ENCODE results near the gene NSUN3. TPM values are rescaled to one million over a fixed set of nuclear protein-coding genes. Genes with fewer than 3 reads are reported as not detected.
A peak's percentile ranks its signal among the peaks of the same experiment; 100 is the strongest.

NSUN3 gene
- total and polyA plus RNA-seq, 8 donors = 2.4 to 88.8 (median 16.9) TPM

GRCh38 chr3:94061297-94061696 lies 1.6 kb upstream of the NSUN3 start:
- TF ChIP-seq POLR2A (IDR thresholded peaks at IDR 0.05) (no peak), POLR2AphosphoS5 (IDR thresholded peaks at IDR 0.05) (no peak), EP300 (IDR thresholded peaks at IDR 0.05) (no peak), CTCF (IDR thresholded peaks at IDR 0.05) (no peak)
- Histone ChIP-seq H3K36me3 (peaks cover 0 to 25% (median 17%) of the 10 kb centered on the region in 4 donors), H3K27me3 (no peaks in the 10 kb centered on the region), H3K27ac (no peak overlapping the region), H3K4me3 (no peak overlapping the region), H3K4me1 (peaks cover 7 to 37% (median 27%) of the 10 kb centered on the region in 4 donors), H3K9me3 (no peaks in the 10 kb centered on the region)
- intact Hi-C loops (cut with DNase I; ENCODE audit: low total_unique reads) = no loop called here
- WGBS, 5 donors = 96 to 99% (median 97%) methylated on average over 13 of the region's 13 CpGs
- DNase-seq = no peak

DNA sequence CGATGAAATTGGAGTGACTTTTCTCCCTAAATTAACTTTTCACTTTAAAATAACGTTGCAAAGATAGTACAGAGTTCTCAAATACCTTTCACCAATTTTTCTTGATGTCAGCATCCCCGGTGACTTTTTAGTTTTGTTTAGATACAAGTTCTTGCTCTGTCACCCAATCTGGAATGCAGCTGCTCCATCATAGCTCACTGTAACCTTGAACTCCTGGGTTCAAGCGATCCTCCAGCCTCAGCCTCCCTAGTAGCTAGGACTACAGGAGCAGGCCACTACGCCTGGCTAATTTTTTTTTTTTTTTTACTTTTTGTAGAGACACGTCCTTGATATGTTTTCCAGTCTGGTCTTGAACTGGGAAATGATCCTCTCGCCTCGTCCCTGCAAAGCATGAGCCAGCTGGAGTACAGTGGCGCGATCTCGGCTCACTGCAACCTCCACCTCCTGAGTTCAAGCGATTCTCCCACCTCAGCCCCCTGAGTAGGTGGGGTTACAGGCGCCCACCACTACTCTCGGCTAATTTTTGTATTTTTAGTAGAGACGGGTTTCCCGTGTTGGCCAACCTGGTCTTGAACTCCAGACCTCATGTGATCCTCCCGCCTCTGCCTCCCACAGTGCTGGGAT lies 747 bp downstream of the NSUN3 start:
- Histone ChIP-seq H3K4me3 (peak overlapping the region; percentile 50 to 77 (median 68)), H3K36me3 (peaks cover 0 to 37% (median 20%) of the 10 kb centered on the region in 4 donors), H3K4me1 (peaks cover 7 to 60% (median 36%) of the 10 kb centered on the region in 4 donors), H3K9me3 (no peaks in the 10 kb centered on the region), H3K27ac (peak overlapping the region; percentile 39 to 98 (median 95)), H3K27me3 (no peaks in the 10 kb centered on the region)
- peak in 1 of 2 donors; percentile 27 for DNase-seq
- 45 to 55% (median 48%) methylated on average over 17 of the region's 17 CpGs for WGBS, 5 donors
- intact Hi-C loops (cut with DNase I; ENCODE audit: low total_unique reads) = no loop called here
- TF ChIP-seq POLR2AphosphoS5 (IDR thresholded peaks at IDR 0.05) = no peak
- no peak for TF ChIP-seq CTCF (IDR thresholded peaks at IDR 0.05)
- TF ChIP-seq EP300 (IDR thresholded peaks at IDR 0.05) = no peak
- TF ChIP-seq POLR2A (IDR thresholded peaks at IDR 0.05) = no peak

GRCh38 chr3:94064243-94064860 lies 1.5 kb downstream of the NSUN3 start:
- Histone ChIP-seq H3K4me1 (peaks cover 7 to 67% (median 40%) of the 10 kb centered on the region in 4 donors), H3K27ac (peak overlapping the region in 4 of 5 donors; percentile 95 to 98 (median 96)), H3K4me3 (peak overlapping the region in 3 of 4 donors; percentile 50 to 77 (median 77)), H3K27me3 (no peaks in the 10 kb centered on the region), H3K36me3 (peaks cover 0 to 29% (median 14%) of the 10 kb centered on the region in 4 donors), H3K9me3 (no peaks in the 10 kb centered on the region)
- intact Hi-C loops (cut with DNase I; ENCODE audit: low total_unique reads) = no loop called here
- DNase-seq = no peak
- WGBS, 5 donors = 76 to 84% (median 77%) methylated on average over 6 of the region's 6 CpGs
- no peak for TF ChIP-seq CTCF (IDR thresholded peaks at IDR 0.05)
- no peak for TF ChIP-seq EP300 (IDR thresholded peaks at IDR 0.05)
- no peak for TF ChIP-seq POLR2AphosphoS5 (IDR thresholded peaks at IDR 0.05)
- TF ChIP-seq POLR2A (IDR thresholded peaks at IDR 0.05) = no peak

GRCh38 chr3:94065122-94065521 lies 2.3 kb downstream of the NSUN3 start:
- H3K36me3 ChIP-seq = peaks cover 0 to 22% (median 6%) of the 10 kb centered on the region in 4 donors
- intact Hi-C loops (cut with DNase I; ENCODE audit: low total_unique reads) = no loop called here
- H3K27me3 ChIP-seq = no peaks in the 10 kb centered on the region
- H3K9me3 ChIP-seq = no peaks in the 10 kb centered on the region
- H3K27ac ChIP-seq = no peak overlapping the region
- peaks cover 7 to 69% (median 41%) of the 10 kb centered on the region in 4 donors for H3K4me1 ChIP-seq
- WGBS, 5 donors = 11 to 37% (median 25%) methylated on average over 1 of the region's 1 CpG
- DNase-seq = no peak
- TF ChIP-seq POLR2AphosphoS5 (IDR thresholded peaks at IDR 0.05) = no peak
- no peak for TF ChIP-seq POLR2A (IDR thresholded peaks at IDR 0.05)
- TF ChIP-seq CTCF (IDR thresholded peaks at IDR 0.05) = no peak
- TF ChIP-seq EP300 (IDR thresholded peaks at IDR 0.05) = no peak
- H3K4me3 ChIP-seq = no peak overlapping the region

All from stomach (tissue), 9 donors.